Peyer's patch (tissue), 4 donors: ENCODE measurements around the gene SLF2.

Experiments used
- POLR2A ChIP-seq, 2 donors: fragments of 450-650 bp; IDR thresholded peaks; one replicate each; pipeline ENCODE4 v1.5.1; 2017; ENCODE audit warnings: antibody characterized with exemption in 2 of 2, mild to moderate bottlenecking in 2 of 2, moderate library complexity in 2 of 2
- TF ChIP-seq, protein P1 (sequence below), 6 experiments: fragments of 450-650 bp in 4 of 6; fragments of 200-600 bp in 2 of 6; sonication (generic) in 1 of 6; IDR thresholded peaks; one replicate each; pipeline ENCODE4 v1.5.1; 2017 to 2019; ENCODE audit warnings: antibody characterized with exemption in 6 of 6, mild to moderate bottlenecking in 3 of 6, moderate library complexity in 1 of 6

DNA sequence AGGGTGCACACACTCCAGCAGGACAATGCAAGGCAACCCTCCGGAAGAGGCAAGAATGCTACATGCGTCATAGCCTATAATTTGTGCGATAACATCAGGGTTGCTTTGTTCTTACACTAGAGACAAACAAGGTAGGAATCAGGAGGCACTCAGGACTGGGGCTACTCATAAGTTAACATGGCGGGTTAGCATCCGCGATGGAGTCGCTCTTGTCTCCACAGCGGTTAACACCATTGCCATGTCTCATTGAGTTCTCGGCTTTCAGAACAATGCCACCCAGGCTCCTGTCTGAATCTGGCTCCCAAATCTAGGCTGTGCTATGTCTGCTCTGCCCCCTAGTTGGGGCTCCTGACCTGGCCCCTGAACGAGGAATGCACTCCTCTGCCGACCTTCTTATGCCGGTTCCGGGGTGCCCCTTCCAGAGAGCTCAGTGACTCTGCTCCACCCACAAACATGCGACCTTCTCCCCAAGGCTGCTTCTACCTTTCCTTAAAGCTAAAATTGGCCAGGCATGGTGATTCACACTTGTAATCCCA lies 24.9 kb upstream of the SLF2 start:
- TF ChIP-seq, protein P1, sequence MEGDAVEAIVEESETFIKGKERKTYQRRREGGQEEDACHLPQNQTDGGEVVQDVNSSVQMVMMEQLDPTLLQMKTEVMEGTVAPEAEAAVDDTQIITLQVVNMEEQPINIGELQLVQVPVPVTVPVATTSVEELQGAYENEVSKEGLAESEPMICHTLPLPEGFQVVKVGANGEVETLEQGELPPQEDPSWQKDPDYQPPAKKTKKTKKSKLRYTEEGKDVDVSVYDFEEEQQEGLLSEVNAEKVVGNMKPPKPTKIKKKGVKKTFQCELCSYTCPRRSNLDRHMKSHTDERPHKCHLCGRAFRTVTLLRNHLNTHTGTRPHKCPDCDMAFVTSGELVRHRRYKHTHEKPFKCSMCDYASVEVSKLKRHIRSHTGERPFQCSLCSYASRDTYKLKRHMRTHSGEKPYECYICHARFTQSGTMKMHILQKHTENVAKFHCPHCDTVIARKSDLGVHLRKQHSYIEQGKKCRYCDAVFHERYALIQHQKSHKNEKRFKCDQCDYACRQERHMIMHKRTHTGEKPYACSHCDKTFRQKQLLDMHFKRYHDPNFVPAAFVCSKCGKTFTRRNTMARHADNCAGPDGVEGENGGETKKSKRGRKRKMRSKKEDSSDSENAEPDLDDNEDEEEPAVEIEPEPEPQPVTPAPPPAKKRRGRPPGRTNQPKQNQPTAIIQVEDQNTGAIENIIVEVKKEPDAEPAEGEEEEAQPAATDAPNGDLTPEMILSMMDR (IDR thresholded peaks at IDR 0.05): no peak
- no peak for TF ChIP-seq POLR2A (IDR thresholded peaks at IDR 0.05)
